ENCODE results near the gene IL34. TPM values are rescaled to one million over a fixed set of nuclear protein-coding genes. Genes with fewer than 3 reads are reported as not detected.

IL34 gene
- total RNA-seq, 1 experiment from 2014 or later = not detected

- no peak for DNase-seq
Observed at GRCh38 chr16:70675851-70676513, 29.6 kb downstream of the IL34 start.

GRCh38 chr16:70676675-70677498, 30.5 kb downstream of the IL34 start:
- Histone ChIP-seq H4K20me1 (ENCODE audit: insufficient read depth, low read depth, low read length) (no peaks in the 10 kb centered on the region), H3K36me3 (ENCODE audit: insufficient read depth, low read length) (no peaks in the 10 kb centered on the region), H3K9me3 (ENCODE audit: low read length) (no peaks in the 10 kb centered on the region), H3K9ac (ENCODE audit: low read length) (no peak overlapping the region), H3K27ac (ENCODE audit: low read length) (no peak overlapping the region), H3K4me3 (ENCODE audit: low read length) (no peak overlapping the region), H3K27me3 (ENCODE audit: low read length) (no peaks in the 10 kb centered on the region), H3K9me2 (replicated peaks; ENCODE audit: insufficient read depth, low read length) (no peaks in the 10 kb centered on the region), H3K79me2 (ENCODE audit: low read length) (no peaks in the 10 kb centered on the region), H3K4me1 (ENCODE audit: low read length) (no peaks in the 10 kb centered on the region), H3K4me2 (ENCODE audit: low read depth, low read length, poor library complexity, severe bottlenecking) (no peak overlapping the region), H2AFZ (ENCODE audit: low read length) (no peak overlapping the region)
- DNase-seq = no peak

More at GRCh38 chr16:70675851-70676513, 29.6 kb downstream of the IL34 start:
- no peaks in the 10 kb centered on the region for H3K79me2 ChIP-seq (ENCODE audit: low read length)
- H3K27ac ChIP-seq (ENCODE audit: low read length) = no peak overlapping the region
- no peaks in the 10 kb centered on the region for H4K20me1 ChIP-seq (ENCODE audit: insufficient read depth, low read depth, low read length)
- no peak overlapping the region for H2AFZ ChIP-seq (ENCODE audit: low read length)
- no peak overlapping the region for H3K4me2 ChIP-seq (ENCODE audit: low read depth, low read length, poor library complexity, severe bottlenecking)
- H3K4me1 ChIP-seq (ENCODE audit: low read length) = no peaks in the 10 kb centered on the region
- H3K9me3 ChIP-seq (ENCODE audit: low read length) = no peaks in the 10 kb centered on the region
- no peaks in the 10 kb centered on the region for H3K27me3 ChIP-seq (ENCODE audit: low read length)
- H3K9ac ChIP-seq (ENCODE audit: low read length) = no peak overlapping the region
- no peaks in the 10 kb centered on the region for H3K36me3 ChIP-seq (ENCODE audit: insufficient read depth, low read length)
- no peaks in the 10 kb centered on the region for H3K9me2 ChIP-seq (replicated peaks; ENCODE audit: insufficient read depth, low read length)
- H3K4me3 ChIP-seq (ENCODE audit: low read length) = no peak overlapping the region

GRCh38 chr16:70677499-70678120, 31.3 kb downstream of the IL34 start:
- Histone ChIP-seq H3K79me2 (ENCODE audit: low read length) (no peaks in the 10 kb centered on the region), H3K4me3 (ENCODE audit: low read length) (no peak overlapping the region), H3K9ac (ENCODE audit: low read length) (no peak overlapping the region), H3K36me3 (ENCODE audit: insufficient read depth, low read length) (no peaks in the 10 kb centered on the region), H2AFZ (ENCODE audit: low read length) (no peak overlapping the region), H3K27me3 (ENCODE audit: low read length) (no peaks in the 10 kb centered on the region), H4K20me1 (ENCODE audit: insufficient read depth, low read depth, low read length) (no peaks in the 10 kb centered on the region; the same call in 1 of the 2 replicates), H3K27ac (ENCODE audit: low read length) (no peak overlapping the region), H3K9me2 (replicated peaks; ENCODE audit: insufficient read depth, low read length) (no peaks in the 10 kb centered on the region), H3K4me1 (ENCODE audit: low read length) (peaks cover 6% of the 10 kb centered on the region), H3K9me3 (ENCODE audit: low read length) (no peaks in the 10 kb centered on the region), H3K4me2 (ENCODE audit: low read depth, low read length, poor library complexity, severe bottlenecking) (no peak overlapping the region)
- DNase-seq = no peak

GRCh38 chr16:70678121-70678897, 31.9 kb downstream of the IL34 start:
- no peaks in the 10 kb centered on the region for H3K9me2 ChIP-seq (replicated peaks; ENCODE audit: insufficient read depth, low read length)
- no peaks in the 10 kb centered on the region for H3K9me3 ChIP-seq (ENCODE audit: low read length)
- no peak for DNase-seq
- peaks cover 9% of the 10 kb centered on the region for H3K4me1 ChIP-seq (ENCODE audit: low read length)
- no peak overlapping the region for H3K27ac ChIP-seq (ENCODE audit: low read length)
- no peaks in the 10 kb centered on the region; the same call in 1 of the 2 replicates for H4K20me1 ChIP-seq (ENCODE audit: insufficient read depth, low read depth, low read length)
- no peak overlapping the region for H3K4me3 ChIP-seq (ENCODE audit: low read length)
- no peak overlapping the region for H3K4me2 ChIP-seq (ENCODE audit: low read depth, low read length, poor library complexity, severe bottlenecking)
- H3K9ac ChIP-seq (ENCODE audit: low read length) = no peak overlapping the region
- H3K27me3 ChIP-seq (ENCODE audit: low read length) = no peaks in the 10 kb centered on the region
- no peaks in the 10 kb centered on the region for H3K79me2 ChIP-seq (ENCODE audit: low read length)
- H3K36me3 ChIP-seq (ENCODE audit: insufficient read depth, low read length) = no peaks in the 10 kb centered on the region
- H2AFZ ChIP-seq (ENCODE audit: low read length) = no peak overlapping the region

DNA sequence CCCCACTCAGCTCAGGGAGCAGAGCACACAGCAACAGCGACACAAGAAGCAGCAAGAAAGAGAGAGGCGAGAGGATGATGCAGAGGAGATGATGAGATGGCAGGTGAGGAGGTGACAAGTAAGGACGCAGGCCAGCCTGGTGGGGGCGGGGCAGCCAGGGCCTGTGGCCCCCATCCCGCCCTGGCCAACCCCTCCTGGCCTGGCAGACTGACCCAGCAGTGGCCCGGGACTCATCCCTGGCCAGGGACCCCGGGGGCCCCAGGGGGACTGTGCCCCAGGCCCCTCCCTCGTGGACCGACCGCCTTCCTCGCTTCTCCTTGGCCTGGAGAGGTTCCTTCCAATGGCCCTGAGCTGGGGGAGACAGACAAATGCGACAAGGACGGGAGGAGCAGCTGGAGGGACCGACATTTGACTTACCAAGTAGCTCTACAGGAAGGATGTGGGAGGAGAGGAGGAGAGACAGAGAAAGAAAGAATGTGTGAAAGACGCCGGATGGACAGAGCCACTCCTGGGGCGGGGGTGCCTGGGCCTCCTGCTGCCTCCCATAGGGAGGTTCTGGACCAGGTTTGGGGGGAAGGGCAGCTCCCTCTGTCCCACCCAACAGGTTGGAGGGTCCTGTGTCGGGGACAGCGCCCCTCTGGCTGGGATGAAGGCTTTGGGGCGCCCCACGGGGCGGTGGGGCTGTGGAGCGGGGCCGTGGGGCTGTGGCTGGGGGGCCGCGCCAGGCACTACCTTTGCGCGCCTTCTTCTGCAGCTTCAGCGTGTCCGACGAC, 32.7 kb downstream of the IL34 start:
- Histone ChIP-seq H3K4me3 (ENCODE audit: low read length) (no peak overlapping the region), H3K4me2 (ENCODE audit: low read depth, low read length, poor library complexity, severe bottlenecking) (no peak overlapping the region), H3K9me2 (replicated peaks; ENCODE audit: insufficient read depth, low read length) (no peaks in the 10 kb centered on the region), H2AFZ (ENCODE audit: low read length) (no peak overlapping the region), H3K4me1 (ENCODE audit: low read length) (peaks cover 9% of the 10 kb centered on the region), H3K79me2 (ENCODE audit: low read length) (no peaks in the 10 kb centered on the region), H3K27ac (ENCODE audit: low read length) (no peak overlapping the region), H4K20me1 (ENCODE audit: insufficient read depth, low read depth, low read length) (no peaks in the 10 kb centered on the region; the same call in 1 of the 2 replicates), H3K36me3 (ENCODE audit: insufficient read depth, low read length) (no peaks in the 10 kb centered on the region), H3K27me3 (ENCODE audit: low read length) (no peaks in the 10 kb centered on the region), H3K9ac (ENCODE audit: low read length) (no peak overlapping the region), H3K9me3 (ENCODE audit: low read length) (no peaks in the 10 kb centered on the region)
- no peak for DNase-seq

DNA sequence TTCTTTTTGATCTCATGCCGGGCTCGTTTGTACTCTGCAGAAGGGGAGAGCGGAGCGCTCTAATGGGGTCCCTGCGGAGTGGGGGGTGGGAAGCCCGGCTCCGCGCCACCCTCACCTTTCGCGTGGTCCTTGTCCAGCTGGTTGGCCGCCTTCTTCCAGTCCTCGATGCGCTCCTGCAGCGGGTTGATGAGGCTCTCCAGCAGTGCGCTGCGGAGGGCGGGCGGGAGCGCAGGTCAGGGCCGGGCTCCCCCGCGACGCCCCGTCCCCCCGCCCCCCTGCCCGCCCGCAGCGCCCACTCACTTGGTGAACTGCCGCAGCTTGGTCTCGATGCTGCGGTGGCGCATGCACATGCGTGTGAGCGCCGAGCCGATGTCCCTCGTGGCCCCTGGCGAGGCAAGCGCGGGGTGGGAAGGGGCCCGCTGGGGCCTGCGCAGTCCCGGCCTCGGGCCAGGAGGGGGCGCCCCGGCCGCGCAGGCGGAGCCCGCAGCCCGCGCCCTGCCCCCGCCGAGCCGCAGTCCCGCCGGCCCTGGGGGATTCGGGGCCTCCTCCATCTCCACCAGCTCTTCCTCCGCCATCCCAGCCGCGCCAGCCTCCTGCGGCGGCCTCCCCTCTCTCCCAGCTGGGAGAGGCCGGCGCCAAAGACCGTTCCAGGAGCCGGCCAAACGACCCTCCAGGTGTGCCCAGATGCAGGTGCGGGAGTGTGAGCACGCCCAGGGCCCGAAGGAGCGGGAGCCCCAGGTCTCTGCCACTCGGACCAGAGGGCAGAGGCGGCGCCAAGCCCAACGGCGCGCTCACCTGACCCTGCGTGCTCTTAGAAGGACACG, 33.5 kb downstream of the IL34 start:
- H2AFZ ChIP-seq (ENCODE audit: low read length) = no peak overlapping the region
- no peaks in the 10 kb centered on the region for H3K79me2 ChIP-seq (ENCODE audit: low read length)
- no peak overlapping the region for H3K4me3 ChIP-seq (ENCODE audit: low read length)
- no peak overlapping the region for H3K4me2 ChIP-seq (ENCODE audit: low read depth, low read length, poor library complexity, severe bottlenecking)
- peak; percentile 62 for DNase-seq
- no peaks in the 10 kb centered on the region for H3K9me3 ChIP-seq (ENCODE audit: low read length)
- H3K9ac ChIP-seq (ENCODE audit: low read length) = no peak overlapping the region
- H3K4me1 ChIP-seq (ENCODE audit: low read length) = peaks cover 9% of the 10 kb centered on the region
- no peaks in the 10 kb centered on the region; the same call in 1 of the 2 replicates for H4K20me1 ChIP-seq (ENCODE audit: insufficient read depth, low read depth, low read length)
- no peaks in the 10 kb centered on the region for H3K9me2 ChIP-seq (replicated peaks; ENCODE audit: insufficient read depth, low read length)
- no peaks in the 10 kb centered on the region for H3K27me3 ChIP-seq (ENCODE audit: low read length)
- no peaks in the 10 kb centered on the region for H3K36me3 ChIP-seq (ENCODE audit: insufficient read depth, low read length)
- H3K27ac ChIP-seq (ENCODE audit: low read length) = no peak overlapping the region

All from Karpas-422 (cell line).